IMR-90 (cell line): ENCODE data around the gene MAP1LC3B. TPM values are rescaled to one million over a fixed set of nuclear protein-coding genes. Genes with fewer than 3 reads are reported as not detected.

Experiments used
- ATAC-seq: fragments of 200-7000 bp; cut with Tn5 transposase; 2 replicates; pipeline ENCODE4 v1.9.1; 2020; ENCODE audit warnings: low read depth, mild to moderate bottlenecking, moderate library complexity
- BruUV-seq: library from RNA; stranded (reverse); fragments of 400-500 nt; replicated peaks from 2 replicates; lab custom pipeline; 2021; lab: Mats Ljungman, UMichigan
- CTCF ChIA-PET: fragments of 300-600 bp; formaldehyde crosslinking; extraction: SDS; loops from one replicate; lab custom pipeline; 2021; ENCODE audit warnings: antibody characterized with exemption; lab: Yijun Ruan, JAX
- POLR2A ChIA-PET: fragments of 300-600 bp; sonication (Branson Sonifier 250); formaldehyde crosslinking; loops from one replicate; lab custom pipeline; 2022; ENCODE audit warnings: antibody characterized with exemption; ENCODE audit not compliant: unreplicated experiment; lab: Charles Lee
- DNase-seq: peaks from one replicate; pipeline ENCODE4 v3.0.0; 2013
- H2AFZ ChIP-seq: replicated peaks from 2 replicates; pipeline ENCODE3; 2013; ENCODE audit warnings: low read length, mild to moderate bottlenecking; ENCODE audit not compliant: poor library complexity
- H2AK5ac ChIP-seq: 2 replicates; pipeline ENCODE4 v1.6.1; 2013; ENCODE audit warnings: low read depth, low read length, inconsistent platforms
- H2AK9ac ChIP-seq: replicated peaks from 2 replicates; pipeline ENCODE3; 2013; ENCODE audit warnings: mild to moderate bottlenecking, low read depth, low read length, moderate library complexity; ENCODE audit not compliant: poor library complexity
- H2BK120ac ChIP-seq: 2 replicates; pipeline ENCODE4 v1.6.1; 2013; ENCODE audit warnings: low read depth, low read length, inconsistent platforms
- H2BK15ac ChIP-seq: 3 replicates; pipeline ENCODE4 v1.6.1; 2013; ENCODE audit warnings: low read depth, low read length, inconsistent platforms
- H2BK20ac ChIP-seq: 2 replicates; pipeline ENCODE4 v1.6.1; 2013; ENCODE audit warnings: low read depth, mild to moderate bottlenecking, inconsistent platforms, low read length, moderate library complexity
- H2BK5ac ChIP-seq: 2 replicates; pipeline ENCODE4 v1.6.1; 2013; ENCODE audit warnings: mild to moderate bottlenecking, low read depth, low read length, inconsistent platforms; ENCODE audit not compliant: poor library complexity, severe bottlenecking
- H3K14ac ChIP-seq: replicated peaks from 2 replicates; pipeline ENCODE4 v1.6.1; 2013; ENCODE audit warnings: low read depth, low read length, inconsistent platforms
- H3K18ac ChIP-seq: 2 replicates; pipeline ENCODE4 v1.6.1; 2013; ENCODE audit warnings: low read depth, low read length, control low read depth
- H3K23ac ChIP-seq: 2 replicates; pipeline ENCODE4 v1.6.1; 2013; ENCODE audit warnings: low read depth, low read length, inconsistent platforms
- H3K27ac ChIP-seq: 2 replicates; pipeline ENCODE4 v1.5.1; 2013; ENCODE audit warnings: mild to moderate bottlenecking, control low read depth, low read length; ENCODE audit not compliant: insufficient read depth
- H3K27me3 ChIP-seq: 2 replicates; pipeline ENCODE4 v1.6.1; 2013; ENCODE audit warnings: low read length; ENCODE audit not compliant: control insufficient read depth, insufficient read depth
- H3K36me3 ChIP-seq: 2 replicates; pipeline ENCODE4 v1.6.1; 2013; ENCODE audit warnings: low read length, mixed read lengths; ENCODE audit not compliant: control insufficient read depth, insufficient read depth
- H3K4ac ChIP-seq: 2 replicates; pipeline ENCODE4 v1.6.1; 2013; ENCODE audit warnings: low read depth, low read length, inconsistent platforms
- H3K4me1 ChIP-seq: 2 replicates; pipeline ENCODE4 v1.6.1; 2013; ENCODE audit warnings: low read length, mixed read lengths; ENCODE audit not compliant: control insufficient read depth, insufficient read depth
- H3K4me2 ChIP-seq: 2 replicates; pipeline ENCODE4 v1.6.1; 2013; ENCODE audit warnings: low read depth, mild to moderate bottlenecking, control low read depth, low read length, moderate library complexity
- H3K4me3 ChIP-seq: 2 replicates; pipeline ENCODE4 v1.5.1; 2013; ENCODE audit warnings: low read depth, mild to moderate bottlenecking, control low read depth, low read length, moderate library complexity; ENCODE audit not compliant: insufficient read depth
- H3K56ac ChIP-seq: 2 replicates; pipeline ENCODE4 v1.6.1; 2013; ENCODE audit warnings: low read length, inconsistent platforms; ENCODE audit not compliant: insufficient read depth; ENCODE audit errors: extremely low read depth
- H3K79me1 ChIP-seq, 2 experiments: 2 replicates each; pipeline ENCODE4 v1.6.1; 2013; ENCODE audit warnings: low read length in 2 of 2, inconsistent platforms in 1 of 2, low read depth in 1 of 2
- H3K9ac ChIP-seq: 2 replicates; pipeline ENCODE4 v1.6.1; 2013; ENCODE audit warnings: low read depth, low read length, control low read depth
- H3K9me1 ChIP-seq: 2 replicates; pipeline ENCODE4 v1.6.1; 2013; ENCODE audit warnings: low read length, inconsistent platforms; ENCODE audit not compliant: insufficient read depth
- H3K9me3 ChIP-seq: 2 replicates; pipeline ENCODE4 v1.6.1; 2013; ENCODE audit warnings: low read length; ENCODE audit not compliant: control insufficient read depth, insufficient read depth
- H4K20me1 ChIP-seq: 2 replicates; pipeline ENCODE4 v1.6.1; 2013; ENCODE audit warnings: low read length, inconsistent platforms; ENCODE audit not compliant: insufficient read depth
- H4K5ac ChIP-seq: 2 replicates; pipeline ENCODE4 v1.6.1; 2013; ENCODE audit warnings: mild to moderate bottlenecking, low read depth, low read length, control low read depth
- H4K8ac ChIP-seq, 2 experiments: 2 replicates each; pipeline ENCODE4 v1.6.1; 2013; ENCODE audit warnings: low read depth in 2 of 2, low read length in 2 of 2, control low read depth in 1 of 2, inconsistent platforms in 1 of 2
- H4K91ac ChIP-seq: 2 replicates; pipeline ENCODE4 v1.6.1; 2013; ENCODE audit warnings: low read depth, low read length, inconsistent platforms; ENCODE audit not compliant: insufficient read depth
- BHLHE40 ChIP-seq: fragments of 150-350 bp; IDR thresholded peaks from 2 replicates; pipeline ENCODE4 v1.6.1; 2016; ENCODE audit warnings: mild to moderate bottlenecking, low read depth, low read length
- CEBPB ChIP-seq: IDR thresholded peaks from 2 replicates; pipeline ENCODE4 v1.6.1; 2012; ENCODE audit warnings: low read depth, low read length, improper control_type of control experiment
- CHD1 ChIP-seq: IDR thresholded peaks from 2 replicates; pipeline ENCODE4 v1.6.1; 2012; ENCODE audit warnings: low read depth, low read length, improper control_type of control experiment
- CTCF ChIP-seq: conservative IDR thresholded peaks from 2 replicates; pipeline ENCODE4 v1.5.1; 2012; ENCODE audit warnings: mild to moderate bottlenecking, low read depth, low read length, improper control_type of control experiment
- ELK1 ChIP-seq: fragments of 150-350 bp; IDR thresholded peaks from 2 replicates; pipeline ENCODE4 v1.6.1; 2016; ENCODE audit warnings: low read depth, mild to moderate bottlenecking, low read length, moderate library complexity, borderline replicate concordance
- FOS ChIP-seq: fragments of 150-350 bp; IDR thresholded peaks from 2 replicates; pipeline ENCODE4 v1.6.1; 2016; ENCODE audit warnings: low read depth, low read length
- MAFK ChIP-seq: IDR thresholded peaks from 2 replicates; pipeline ENCODE4 v1.6.1; 2012; ENCODE audit warnings: low read depth, low read length, improper control_type of control experiment
- MAZ ChIP-seq: IDR thresholded peaks from 2 replicates; pipeline ENCODE4 v1.6.1; 2012; ENCODE audit warnings: low read depth, mild to moderate bottlenecking, low read length, improper control_type of control experiment, moderate library complexity, borderline replicate concordance
- MXI1 ChIP-seq: IDR thresholded peaks from 2 replicates; pipeline ENCODE4 v1.6.1; 2012; ENCODE audit warnings: low read depth, mild to moderate bottlenecking, low read length, moderate library complexity, borderline replicate concordance
- NFE2L2 ChIP-seq: fragments of 150-350 bp; IDR thresholded peaks from 2 replicates; pipeline ENCODE4 v1.6.1; 2016; ENCODE audit warnings: low read depth, mild to moderate bottlenecking, low read length
- POLR2A ChIP-seq: IDR thresholded peaks from 2 replicates; pipeline ENCODE4 v1.6.1; 2012; ENCODE audit warnings: mild to moderate bottlenecking, low read depth, low read length
- RAD21 ChIP-seq: IDR thresholded peaks from 2 replicates; pipeline ENCODE4 v1.6.1; 2012; ENCODE audit warnings: low read length, improper control_type of control experiment
- RCOR1 ChIP-seq: IDR thresholded peaks from 2 replicates; pipeline ENCODE4 v1.6.1; 2012; ENCODE audit warnings: mild to moderate bottlenecking, low read length, improper control_type of control experiment; ENCODE audit not compliant: insufficient replicate concordance
- RFX5 ChIP-seq: IDR thresholded peaks from 2 replicates; pipeline ENCODE4 v1.8.0; 2012; ENCODE audit warnings: low read depth, mild to moderate bottlenecking, low read length, moderate library complexity
- SMC3 ChIP-seq: fragments of 150-350 bp; IDR thresholded peaks from 2 replicates; pipeline ENCODE4 v1.6.1; 2016; ENCODE audit warnings: low read depth, mild to moderate bottlenecking, antibody characterized with exemption, low read length, moderate library complexity
- USF2 ChIP-seq: fragments of 150-350 bp; IDR thresholded peaks from 2 replicates; pipeline ENCODE4 v1.6.1; 2017; ENCODE audit warnings: mild to moderate bottlenecking, antibody characterized with exemption, low read length, low read depth
- WGBS, 2 experiments: methylation state at CpG; one replicate each; pipeline versions ENCODE4 v1.1.5 to v1.1.7; 2013; ENCODE audit warnings: missing lambda C conversion rate in 2 of 2; ENCODE audit not compliant: insufficient read length in 1 of 2; ENCODE audit errors: extremely low coverage in 2 of 2; 5-methylcytosine and 5-hydroxymethylcytosine counted together
- dilution Hi-C: fragments of 300-500 bp; cut with HindIII; formaldehyde crosslinking; loops from one replicate; pipeline ENCODE4 v1.14.3; 2018; ENCODE audit warnings: low sequenced_read_pairs; ENCODE audit not compliant: unreplicated experiment
- in situ Hi-C: fragments of 300-500 bp; cut with MboI; formaldehyde crosslinking; loops from 3 replicates; pipeline ENCODE4 v1.14.3; 2019; ENCODE audit warnings: low sequenced_read_pairs, inconsistent platforms, mixed read lengths
- intact Hi-C: fragments of 100-400 bp; cut with micrococcal nuclease; formaldehyde crosslinking; loops from 2 replicates; pipeline ENCODE4 v1.10.0; 2022
- polyA plus RNA-seq, 3 experiments: library from polyadenylated mRNA; depleted of rRNA; stranded (reverse); fragments of >200 nt; gene quantifications; 2 replicates each; pipeline ENCODE4 v1.2.3, GENCODE V29; 2012; ENCODE audit warnings: low replicate concordance in 1 of 3
- total RNA-seq: library from RNA; depleted of rRNA; stranded (reverse); fragments of >200 nt; gene quantifications from 2 replicates; pipeline ENCODE4 v1.2.3, GENCODE V29; 2012

Gene MAP1LC3B
- total and polyA plus RNA-seq, 2 of the 4 experiments (the other 2 are of a cell fraction): 23.5 to 57.7 TPM

GRCh38 chr16:87361916-87362619 is 30.1 kb upstream of the MAP1LC3B start:
- DNase-seq (no peak), ATAC-seq (no peak)
- in situ Hi-C loops: no loop called here
- dilution Hi-C loops: no loop called here
- peaks cover 9 to 65% of the 10 kb centered on the region in 2 experiments for H3K79me1 ChIP-seq
- H2BK120ac ChIP-seq: no peak overlapping the region
- H2AK5ac ChIP-seq: no peak overlapping the region
- no peak overlapping the region for H3K23ac ChIP-seq
- no peak overlapping the region for H2BK5ac ChIP-seq
- H2AK9ac ChIP-seq: no peak overlapping the region
- no peaks in the 10 kb centered on the region for H3K9me3 ChIP-seq
- no peak overlapping the region for H4K8ac ChIP-seq
- H3K9ac ChIP-seq: no peak overlapping the region
- no peaks in the 10 kb centered on the region for H3K27me3 ChIP-seq
- no peak overlapping the region for H4K91ac ChIP-seq
- no peak overlapping the region for H2AFZ ChIP-seq
- intact Hi-C loops: no loop called here
- H3K18ac ChIP-seq: no peak overlapping the region
- H2BK20ac ChIP-seq: no peak overlapping the region
- H3K27ac ChIP-seq: no peak overlapping the region
- peaks cover 41% of the 10 kb centered on the region for H4K20me1 ChIP-seq
- H3K4me2 ChIP-seq: no peak overlapping the region
- WGBS, 2 experiments: no CpG with 5 or more reads among the region's 8 CpGs
- no peak overlapping the region for H4K5ac ChIP-seq
- no peak overlapping the region for H3K14ac ChIP-seq
- no peak overlapping the region for H2BK15ac ChIP-seq
- no peak overlapping the region for H3K4me3 ChIP-seq
- TF ChIP-seq CEBPB (no peak), MAFK (no peak), MXI1 (no peak), RAD21 (no peak), USF2 (no peak), CHD1 (no peak), ELK1 (no peak), MAZ (no peak), RCOR1 (no peak), FOS (no peak), CTCF (no peak), POLR2A (no peak), NFE2L2 (no peak), RFX5 (no peak), SMC3 (no peak), BHLHE40 (no peak)
- ChIA-PET POLR2A (no interaction called here), CTCF (no interaction called here)
- H3K4ac ChIP-seq: no peak overlapping the region
- no peak overlapping the region for H3K56ac ChIP-seq
- BruUV-seq: no TSS peak
- H3K4me1 ChIP-seq: peaks cover 8% of the 10 kb centered on the region
- peaks cover 14% of the 10 kb centered on the region; the same call in 1 of the 2 replicates for H3K9me1 ChIP-seq
- H3K36me3 ChIP-seq: peaks cover 26% of the 10 kb centered on the region
